Skeletal muscle tissue (tissue), 4 donors: Measurements from ENCODE around the gene FOXO3. TPM values are rescaled to one million over a fixed set of nuclear protein-coding genes. Genes with fewer than 3 reads are reported as not detected.
"Not testable (repeated sequence)": the region's sequence is repeated elsewhere in the genome, so short reads cannot be mapped to it uniquely, and the experiment has no call there.

Source experiments
- H3K27ac ChIP-seq: one replicate; pipeline ENCODE4 v1.7.0; 2013; ENCODE audit warnings: mild to moderate bottlenecking, low read depth, low read length, inconsistent platforms
- H3K27me3 ChIP-seq, 3 donors: one replicate each; pipeline ENCODE4 v1.7.0; 2013; ENCODE audit warnings: low read length in 3 of 3; ENCODE audit not compliant: control insufficient read depth in 3 of 3, insufficient read depth in 3 of 3
- H3K36me3 ChIP-seq, 3 donors: one replicate each; pipeline ENCODE4 v1.7.0; 2013; ENCODE audit warnings: low read length in 3 of 3; ENCODE audit not compliant: control insufficient read depth in 3 of 3, insufficient read depth in 3 of 3
- H3K4me1 ChIP-seq, 3 donors: one replicate each; pipeline ENCODE4 v1.7.0; 2013; ENCODE audit warnings: low read length in 3 of 3, mild to moderate bottlenecking in 3 of 3; ENCODE audit not compliant: control insufficient read depth in 3 of 3, insufficient read depth in 3 of 3
- H3K4me3 ChIP-seq, 3 donors: one replicate each; pipeline ENCODE4 v1.7.0; 2013; ENCODE audit warnings: low read length in 3 of 3
- H3K9ac ChIP-seq, 3 donors: one replicate each; pipeline ENCODE4 v1.7.0; 2013; ENCODE audit warnings: low read length in 3 of 3, mild to moderate bottlenecking in 3 of 3, moderate library complexity in 2 of 3, low read depth in 1 of 3
- H3K9me3 ChIP-seq, 3 donors: one replicate each; pipeline ENCODE4 v1.7.0; 2013; ENCODE audit warnings: low read length in 3 of 3; ENCODE audit not compliant: control insufficient read depth in 3 of 3
- total RNA-seq: library from RNA; depleted of rRNA; stranded (reverse); fragments of >200 nt; gene quantifications from one replicate; pipeline ENCODE4 v1.2.3, GENCODE V29; 2014
- donor health status: Osteomylitis.

FOXO3 gene
- total RNA-seq, 1 donor from 2014 or later = 30.8 TPM

DNA sequence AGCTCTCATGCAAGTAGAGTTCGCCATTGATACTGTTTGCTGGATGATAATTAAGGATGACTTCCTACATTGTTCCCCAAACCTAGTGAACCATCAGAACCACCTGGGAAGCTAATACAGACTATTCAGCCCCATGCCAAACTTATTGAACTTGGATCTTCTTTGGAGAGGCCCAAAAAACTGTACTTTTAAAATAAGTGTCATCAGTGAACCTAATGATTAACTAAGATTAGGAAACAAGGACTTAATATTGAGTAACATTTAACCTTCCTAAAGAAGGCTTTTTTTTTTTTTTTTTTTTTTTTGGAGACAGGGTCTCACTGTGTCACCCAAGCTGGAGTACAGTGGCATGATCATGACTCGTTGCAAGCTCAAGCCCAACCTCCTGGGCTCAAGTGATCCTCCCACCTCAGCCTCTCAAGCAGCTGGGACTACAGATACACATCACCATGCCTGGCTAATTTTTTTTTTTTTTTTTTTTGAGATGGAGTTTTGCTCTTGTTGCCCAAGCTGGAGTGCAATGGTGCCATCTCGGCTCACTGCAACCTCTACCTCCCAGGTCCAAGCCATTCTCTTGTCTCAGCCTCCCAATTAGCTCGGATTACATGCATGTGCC is 24.7 kb upstream of the FOXO3 start:
- H3K9ac ChIP-seq, H3K36me3 ChIP-seq, H3K27me3 ChIP-seq, H3K9me3 ChIP-seq, H3K4me1 ChIP-seq, H3K27ac ChIP-seq, H3K4me3 ChIP-seq: not testable (repeated sequence)

DNA sequence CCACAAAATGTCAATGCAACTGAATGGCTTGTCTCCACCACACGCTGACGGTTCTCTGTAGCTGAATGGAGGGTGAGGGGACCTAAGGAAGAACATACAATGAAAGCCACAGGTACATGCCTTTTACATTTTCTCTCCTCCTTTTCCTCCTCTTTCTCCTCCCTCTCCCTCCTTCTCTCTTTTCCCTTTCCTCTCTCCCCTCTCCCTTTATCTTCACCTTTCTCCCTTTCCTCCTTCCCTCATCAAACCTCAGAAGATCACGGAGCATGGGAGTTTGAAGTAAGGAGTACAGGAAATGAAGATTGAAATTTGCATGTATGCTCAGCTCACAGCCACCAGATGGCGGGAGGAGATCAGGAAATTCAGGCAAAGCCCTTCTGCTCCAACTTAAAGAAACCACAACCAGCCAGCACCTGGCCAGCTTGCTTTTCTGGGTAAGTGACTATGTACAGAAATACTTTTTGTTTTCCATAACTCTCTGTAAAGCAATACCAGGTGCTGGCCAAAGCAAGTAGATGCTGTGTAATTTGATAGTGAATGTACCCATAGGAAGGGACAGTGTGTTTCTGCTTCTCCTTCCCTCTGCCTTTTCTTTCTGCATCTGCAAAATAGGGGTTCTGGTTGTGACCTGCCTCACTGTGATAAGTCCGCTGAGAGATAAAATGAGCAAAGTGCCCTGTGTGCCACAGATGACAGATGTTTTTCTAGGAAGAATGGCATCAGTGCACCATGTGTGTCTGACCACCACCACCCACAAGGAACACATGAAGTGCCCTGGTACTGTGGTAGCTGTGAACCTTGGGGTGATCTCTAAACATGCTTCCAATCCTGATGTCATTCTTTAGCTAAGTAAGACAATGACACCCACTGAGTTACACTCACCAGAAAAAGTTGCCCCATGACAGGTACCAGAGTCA is 18.6 kb upstream of the FOXO3 start:
- Histone ChIP-seq H3K27ac (no peak overlapping the region), H3K9me3 (no peaks in the 10 kb centered on the region), H3K36me3 (no peaks in the 10 kb centered on the region), H3K4me1 (peaks cover 9 to 36% (median 13%) of the 10 kb centered on the region in 3 donors), H3K27me3 (no peaks in the 10 kb centered on the region), H3K4me3 (peak overlapping the region in 1 of 3 donors; percentile 38), H3K9ac (peak overlapping the region; percentile 0 to 51 (median 7))

DNA sequence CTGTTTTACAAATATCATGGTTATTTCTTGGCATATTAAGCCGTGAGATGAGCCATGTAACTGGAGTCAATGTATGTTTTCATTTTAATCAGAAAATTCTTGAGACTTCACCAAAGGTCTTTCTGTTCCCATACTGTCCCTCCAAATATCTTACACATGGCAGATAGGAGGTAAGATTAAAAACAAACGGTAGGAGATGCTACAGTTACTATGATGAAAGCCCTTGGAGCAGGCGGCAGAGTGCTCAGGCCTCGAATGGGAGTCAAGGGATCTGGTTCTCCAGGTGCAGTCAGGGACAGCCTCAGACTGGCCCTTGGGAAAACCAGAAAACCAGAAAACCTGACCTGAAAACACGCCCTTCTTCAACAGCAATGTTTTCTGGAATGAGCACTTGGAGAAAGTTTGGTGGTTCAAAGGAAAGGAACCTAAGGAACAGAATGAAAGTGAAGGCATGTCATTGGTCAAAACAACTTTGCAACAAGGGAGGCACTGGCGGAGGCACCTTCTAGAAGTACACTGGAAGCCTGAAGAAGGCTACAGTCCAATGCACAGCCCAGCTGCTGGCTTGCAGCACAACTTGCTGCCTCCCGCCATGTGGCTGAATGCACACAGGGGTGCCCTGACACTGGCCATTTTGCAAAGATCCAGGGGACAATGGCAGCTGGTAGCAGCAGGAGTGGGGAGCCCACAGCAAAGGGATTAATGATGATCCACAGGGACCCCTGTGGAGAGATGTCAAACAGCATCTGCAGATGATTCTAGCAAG is 17.4 kb upstream of the FOXO3 start:
- Histone ChIP-seq H3K36me3 (no peaks in the 10 kb centered on the region), H3K4me3 (no peak overlapping the region), H3K9me3 (no peaks in the 10 kb centered on the region), H3K4me1 (peaks cover 9 to 38% (median 13%) of the 10 kb centered on the region in 3 donors), H3K27ac (no peak overlapping the region), H3K9ac (no peak overlapping the region), H3K27me3 (no peaks in the 10 kb centered on the region)

DNA sequence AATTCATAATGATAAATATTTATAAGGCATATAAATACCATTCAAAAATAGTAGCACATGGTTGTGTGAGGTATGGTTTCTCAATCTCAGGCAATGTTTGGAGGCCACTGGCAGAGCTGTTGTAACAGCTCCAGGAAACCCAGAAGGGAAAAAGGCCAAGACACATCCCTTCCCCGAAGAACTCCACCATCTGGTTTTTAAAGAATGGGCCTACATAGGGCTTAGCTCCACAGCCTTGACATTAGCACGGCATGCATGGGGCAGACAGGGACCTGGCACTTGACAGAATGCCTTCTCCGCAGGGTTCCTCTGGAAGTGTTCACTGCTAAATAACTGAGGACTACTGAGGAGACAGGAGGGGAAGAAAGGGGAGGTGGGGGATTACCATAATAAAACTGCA is 16.1 kb upstream of the FOXO3 start:
- no peak overlapping the region for H3K27ac ChIP-seq
- no peaks in the 10 kb centered on the region for H3K27me3 ChIP-seq
- H3K9ac ChIP-seq = no peak overlapping the region
- H3K4me1 ChIP-seq = peaks cover 9 to 38% (median 13%) of the 10 kb centered on the region in 3 donors
- H3K36me3 ChIP-seq = no peaks in the 10 kb centered on the region
- no peaks in the 10 kb centered on the region for H3K9me3 ChIP-seq
- H3K4me3 ChIP-seq = no peak overlapping the region

DNA sequence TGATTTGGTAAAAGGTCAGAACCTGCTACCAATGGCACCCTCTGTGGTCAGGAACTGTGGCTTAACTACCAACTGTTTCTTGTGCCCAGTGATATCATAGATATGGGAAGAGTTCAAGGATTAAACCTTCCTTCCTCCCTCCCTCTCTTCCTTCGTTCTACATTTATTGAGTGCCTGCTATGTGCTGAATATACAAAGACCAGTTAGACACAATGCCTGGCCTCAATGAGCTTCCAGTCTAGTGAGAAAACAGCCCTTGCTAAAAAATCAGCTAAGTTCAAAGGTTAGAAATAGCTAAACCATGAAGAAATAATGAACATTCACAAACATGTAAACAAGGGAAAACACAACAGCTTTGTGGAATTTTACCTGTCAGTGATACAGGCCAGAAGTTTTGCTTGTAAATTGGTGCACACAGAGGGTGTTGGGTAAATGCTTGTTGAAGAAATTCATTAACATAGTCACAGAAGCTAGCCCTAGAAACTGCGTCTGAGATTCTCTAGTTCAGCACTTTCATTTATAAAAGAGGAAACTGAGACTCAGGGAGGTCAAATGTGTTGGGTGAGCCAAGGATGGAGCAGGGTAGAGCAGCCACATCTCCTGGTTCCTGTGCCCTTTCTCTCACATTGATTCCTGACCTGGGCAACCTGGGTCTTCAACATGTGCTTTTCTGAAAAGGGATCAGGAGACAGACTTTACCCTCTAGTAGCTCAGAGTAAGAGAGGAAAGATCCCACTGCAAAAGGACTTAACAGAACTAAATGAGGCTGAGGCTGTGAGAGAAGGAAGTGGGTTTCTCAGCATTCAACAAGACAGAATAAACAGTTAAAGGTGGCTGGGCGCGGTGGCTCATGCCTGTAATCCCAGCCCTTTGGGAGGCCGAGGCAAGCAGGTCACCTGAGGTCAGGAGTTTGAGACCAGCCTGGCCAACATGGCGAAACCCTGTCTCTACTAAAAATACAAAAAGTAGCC is 14.4 kb upstream of the FOXO3 start:
- H3K27ac ChIP-seq = no peak overlapping the region
- H3K4me1 ChIP-seq = peaks cover 9 to 38% (median 13%) of the 10 kb centered on the region in 3 donors
- H3K27me3 ChIP-seq = no peaks in the 10 kb centered on the region
- no peaks in the 10 kb centered on the region for H3K9me3 ChIP-seq
- H3K9ac ChIP-seq = no peak overlapping the region
- no peak overlapping the region for H3K4me3 ChIP-seq
- H3K36me3 ChIP-seq = no peaks in the 10 kb centered on the region

DNA sequence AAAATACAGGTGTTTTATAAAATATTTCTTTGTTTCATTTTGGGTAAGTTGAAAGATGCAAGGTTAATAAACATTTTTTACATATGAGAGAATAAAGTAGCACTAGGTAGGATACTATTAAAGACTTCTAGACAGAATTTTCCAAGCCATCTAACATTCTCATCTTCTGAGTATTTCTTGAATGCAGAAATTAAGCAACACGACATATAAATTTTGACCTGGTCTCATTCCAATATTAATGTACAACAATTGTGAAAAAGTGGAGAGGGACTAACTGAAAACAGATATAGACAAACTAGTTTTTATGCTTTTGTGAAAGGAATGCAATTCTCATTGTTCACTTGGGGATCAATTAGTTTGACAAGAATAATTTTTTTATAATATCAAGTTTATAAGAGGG is 11.5 kb upstream of the FOXO3 start:
- Histone ChIP-seq H3K9ac (no peak overlapping the region), H3K36me3 (no peaks in the 10 kb centered on the region), H3K9me3 (no peaks in the 10 kb centered on the region), H3K27me3 (no peaks in the 10 kb centered on the region), H3K4me3 (no peak overlapping the region), H3K4me1 (peaks cover 0 to 16% (median 5%) of the 10 kb centered on the region in 3 donors), H3K27ac (no peak overlapping the region)

DNA sequence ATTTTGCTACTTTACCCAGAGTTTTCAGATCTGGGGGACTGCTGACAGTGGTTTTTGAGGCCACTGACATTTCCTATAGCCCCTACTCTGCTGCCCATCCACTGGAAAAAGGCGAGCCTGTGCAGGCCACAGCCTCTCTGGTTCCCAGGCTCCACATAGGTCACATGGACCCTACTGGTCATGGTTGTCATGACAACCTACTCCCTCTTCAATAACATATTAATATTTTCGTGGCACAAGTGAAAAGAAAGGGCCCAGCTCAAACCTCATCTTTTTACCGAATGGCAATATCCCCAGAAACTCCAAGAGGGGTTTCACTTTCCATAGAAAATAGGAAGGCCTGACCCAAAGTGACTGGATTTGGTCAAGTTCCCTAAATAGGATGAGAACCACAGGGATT is 11.0 kb upstream of the FOXO3 start:
- H3K27ac ChIP-seq = no peak overlapping the region
- no peaks in the 10 kb centered on the region for H3K36me3 ChIP-seq

DNA sequence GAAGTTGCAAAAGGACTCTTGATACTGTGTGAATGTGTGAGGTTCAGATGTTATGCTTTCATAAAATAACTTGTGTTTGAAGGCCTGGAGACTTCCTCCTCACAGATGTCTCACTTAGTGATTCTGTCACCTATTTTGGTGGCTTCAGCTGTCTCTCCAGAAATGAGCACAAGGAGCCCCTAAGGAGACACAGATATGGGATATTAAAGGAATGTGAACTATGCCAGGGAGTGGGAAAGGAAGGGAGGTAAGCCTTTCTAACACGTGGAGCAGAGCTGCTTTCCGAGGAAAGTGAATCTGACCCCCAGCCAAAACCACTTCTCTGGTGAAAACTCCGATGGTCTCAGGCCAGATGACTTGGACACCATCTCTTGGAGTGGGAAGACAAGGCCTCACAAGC is 10.5 kb upstream of the FOXO3 start:
- H3K9me3 ChIP-seq = no peaks in the 10 kb centered on the region
- no peak overlapping the region for H3K9ac ChIP-seq
- no peaks in the 10 kb centered on the region for H3K36me3 ChIP-seq
- H3K4me3 ChIP-seq = no peak overlapping the region
- peaks cover 6 to 18% (median 9%) of the 10 kb centered on the region in 3 donors for H3K4me1 ChIP-seq
- no peak overlapping the region for H3K27ac ChIP-seq
- H3K27me3 ChIP-seq = no peaks in the 10 kb centered on the region

More for the DNA sequence above, 11.0 kb upstream of the FOXO3 start:
- Histone ChIP-seq H3K27me3 (no peaks in the 10 kb centered on the region), H3K9me3 (no peaks in the 10 kb centered on the region), H3K4me3 (no peak overlapping the region), H3K4me1 (peaks cover 2 to 17% (median 7%) of the 10 kb centered on the region in 3 donors), H3K9ac (no peak overlapping the region)

DNA sequence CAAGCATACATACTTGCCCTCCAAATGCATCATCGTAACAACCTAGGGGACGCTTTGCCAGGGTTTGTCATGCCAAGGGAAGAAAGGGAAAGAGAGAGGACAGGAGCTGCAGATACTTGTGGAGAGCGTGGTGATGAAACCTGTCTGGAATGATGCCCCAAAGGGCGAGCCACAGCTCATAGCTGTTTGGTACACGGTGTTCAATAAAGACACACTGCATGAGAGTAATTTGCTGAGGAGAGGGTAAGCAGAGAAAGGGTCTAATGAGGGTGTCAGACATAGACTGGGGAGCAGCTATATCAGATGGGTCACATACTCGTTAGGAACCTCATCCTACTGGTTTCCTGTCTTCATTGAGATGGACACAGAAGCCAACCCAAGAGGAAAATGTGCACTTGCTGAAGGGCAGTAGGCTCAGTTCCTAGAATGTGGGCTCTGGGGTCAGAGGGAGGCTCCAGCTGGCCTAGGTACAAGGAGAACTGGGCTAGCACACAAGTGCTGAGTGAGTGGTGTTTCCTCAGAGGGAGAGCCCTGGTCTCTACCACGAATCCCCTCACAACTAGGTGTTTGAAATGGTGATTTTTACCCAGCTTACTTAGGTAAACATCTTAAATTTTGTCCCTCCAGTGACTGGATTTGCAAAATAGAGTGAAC is 5.2 kb upstream of the FOXO3 start:
- peaks cover 29 to 38% (median 32%) of the 10 kb centered on the region in 3 donors for H3K4me1 ChIP-seq
- H3K4me3 ChIP-seq = peak overlapping the region in 2 of 3 donors; percentile 9 to 35
- no peaks in the 10 kb centered on the region for H3K27me3 ChIP-seq
- H3K27ac ChIP-seq = peak overlapping the region; percentile 94
- no peaks in the 10 kb centered on the region for H3K9me3 ChIP-seq
- no peaks in the 10 kb centered on the region for H3K36me3 ChIP-seq
- peak overlapping the region; percentile 13 to 42 (median 34) for H3K9ac ChIP-seq
